HG03558 (cell line): ENCODE measurements around the gene PGC.

Source experiments
- ATAC-seq: cut with Tn5 transposase; IDR thresholded peaks from one replicate; pipeline ENCODE4 v1.9.1; 2021; ENCODE audit warnings: moderate number of reproducible peaks; ENCODE audit not compliant: unreplicated experiment; ENCODE audit errors: extremely low read depth

The PGC gene

GRCh38 chr6:41687501-41688175 lies 59.6 kb downstream of the PGC start:
- ATAC-seq = no peak
